Measurements from ENCODE around the gene TPCN2.
A peak's percentile ranks its signal among the peaks of the same experiment; 100 is the strongest.

TPCN2 gene

GRCh38 chr11:69162505-69162904, 113.8 kb downstream of the TPCN2 start:
- DNase-seq (ENCODE audit: low spot score), result no peak
- FAIRE-seq, result no peak

- no peak for FAIRE-seq
- DNase-seq (ENCODE audit: low spot score), result no peak
These were observed 115.1 kb downstream of the TPCN2 start for GRCh38 chr11:69163842-69164241.

- DNase-seq (ENCODE audit: low spot score), result no peak
- no peak for FAIRE-seq
These were observed 116.1 kb downstream of the TPCN2 start for GRCh38 chr11:69164824-69165223.

GRCh38 chr11:69165775-69166174, 117.0 kb downstream of the TPCN2 start:
- DNase-seq (ENCODE audit: low spot score) (no peak), FAIRE-seq (no peak)

GRCh38 chr11:69166218-69167115, 117.7 kb downstream of the TPCN2 start:
- peak; percentile 84 for DNase-seq (ENCODE audit: low spot score)
- peak; percentile 54 for FAIRE-seq

GRCh38 chr11:69167130-69167915, 118.6 kb downstream of the TPCN2 start:
- FAIRE-seq (no peak), DNase-seq (ENCODE audit: low spot score) (no peak)

GRCh38 chr11:69167916-69168691, 119.4 kb downstream of the TPCN2 start:
- no peak for FAIRE-seq
- DNase-seq (ENCODE audit: low spot score), result no peak

GRCh38 chr11:69169479-69169878, 120.7 kb downstream of the TPCN2 start:
- FAIRE-seq (no peak), DNase-seq (ENCODE audit: low spot score) (no peak)

GRCh38 chr11:69170704-69171103, 122.0 kb downstream of the TPCN2 start:
- FAIRE-seq, result no peak

GRCh38 chr11:69171476-69172240, 122.9 kb downstream of the TPCN2 start:
- FAIRE-seq (no peak), DNase-seq (ENCODE audit: low spot score) (no peak)

More at GRCh38 chr11:69170704-69171103, 122.0 kb downstream of the TPCN2 start:
- DNase-seq (ENCODE audit: low spot score), result no peak

- DNase-seq (ENCODE audit: low spot score) (no peak), FAIRE-seq (no peak)
These were observed 123.9 kb downstream of the TPCN2 start for GRCh38 chr11:69172674-69173073.

GRCh38 chr11:69173331-69173730, 124.6 kb downstream of the TPCN2 start:
- DNase-seq (ENCODE audit: low spot score), result no peak

GRCh38 chr11:69173925-69174581, 125.3 kb downstream of the TPCN2 start:
- DNase-seq (ENCODE audit: low spot score) (no peak), FAIRE-seq (no peak)

More at GRCh38 chr11:69173331-69173730, 124.6 kb downstream of the TPCN2 start:
- no peak for FAIRE-seq

- FAIRE-seq (no peak), DNase-seq (ENCODE audit: low spot score) (no peak)
These were observed 126.1 kb downstream of the TPCN2 start for GRCh38 chr11:69174841-69175240.

- FAIRE-seq, result no peak
These were observed 130.2 kb downstream of the TPCN2 start for GRCh38 chr11:69178819-69179482.

GRCh38 chr11:69180226-69180625, 131.5 kb downstream of the TPCN2 start:
- FAIRE-seq (no peak), DNase-seq (ENCODE audit: low spot score) (no peak)

More at GRCh38 chr11:69178819-69179482, 130.2 kb downstream of the TPCN2 start:
- no peak for DNase-seq (ENCODE audit: low spot score)

GRCh38 chr11:69180726-69181125, 132.0 kb downstream of the TPCN2 start:
- no peak for DNase-seq (ENCODE audit: low spot score)
- FAIRE-seq, result no peak

- DNase-seq (ENCODE audit: low spot score), result no peak
- no peak for FAIRE-seq
These were observed 134.9 kb downstream of the TPCN2 start for GRCh38 chr11:69183613-69184012.
